HCT116 (cell line): ENCODE data around the gene GSTA3. TPM values are rescaled to one million over a fixed set of nuclear protein-coding genes. Genes with fewer than 3 reads are reported as not detected.

Experiments used
- ATAC-seq: fragments of 200-7000 bp; cut with Tn5 transposase; 2 replicates; pipeline ENCODE4 v1.9.1; 2020; ENCODE audit warnings: mild to moderate bottlenecking, moderate library complexity
- BruUV-seq: library from RNA; stranded (reverse); fragments of 400-500 nt; replicated peaks from 2 replicates; lab custom pipeline; 2021; lab: Mats Ljungman, UMichigan
- CTCF ChIA-PET: fragments of 300-600 bp; sonication (Branson Sonifier 250); formaldehyde crosslinking; loops from one replicate; lab custom pipeline; 2021; ENCODE audit warnings: antibody characterized with exemption; lab: Charles Lee
- POLR2A ChIA-PET: fragments of 300-600, 350-600 bp; sonication (Branson Sonifier 250); formaldehyde crosslinking; loops from one replicate; lab custom pipeline; 2021; ENCODE audit warnings: antibody characterized with exemption; lab: Charles Lee
- RAD21 ChIA-PET, 2 experiments: fragments of 300-600 bp; sonication (Branson Sonifier 250); formaldehyde crosslinking; loops; one replicate each; lab custom pipeline; 2023; ENCODE audit warnings: low total read pairs in 2 of 2; ENCODE audit not compliant: uncharacterized antibody in 2 of 2, unreplicated experiment in 2 of 2, low non-redundant PET in 1 of 2; lab: Charles Lee
- DNase-seq: peaks from one replicate; pipeline ENCODE4 v3.0.0-alpha.2; 2010; ENCODE audit warnings: low read depth, low spot score
- H2AFZ ChIP-seq: fragments of 200-600 bp; shearing (Covaris generic), sonication (generic); 2 replicates; pipeline ENCODE4 v1.6.1; 2017; ENCODE audit warnings: low read depth, mixed run types, mixed read lengths, antibody characterized with exemption, low read length; ENCODE audit not compliant: poor library complexity, severe bottlenecking
- H3K27ac ChIP-seq: 2 replicates; pipeline ENCODE4 v1.5.1; 2012; ENCODE audit warnings: low read depth, low read length
- H3K27me3 ChIP-seq: fragments of 200-600 bp; sonication (generic); 2 replicates; pipeline ENCODE4 v1.6.1; 2016; ENCODE audit warnings: mixed run types, low read length, mixed read lengths; ENCODE audit not compliant: insufficient read depth
- H3K36me3 ChIP-seq, 2 experiments: fragments of 200-500 bp in 1 of 2; fragments of 200-600 bp in 1 of 2; sonication (Bioruptor generic) in 1 of 2; sonication (generic) in 1 of 2; 2 replicates each; pipeline versions ENCODE4 v1.5.1 to v1.6.1; 2014 to 2016; ENCODE audit warnings: low read length in 2 of 2, inconsistent platforms in 1 of 2, mixed read lengths in 1 of 2, mixed run types in 1 of 2; ENCODE audit not compliant: insufficient read depth in 2 of 2, control insufficient read depth in 1 of 2
- H3K4me1 ChIP-seq, 2 experiments: fragments of 200-600 bp in 1 of 2; sonication (generic) in 1 of 2; 2 replicates each; pipeline versions ENCODE4 v1.5.1 to v1.6.1; 2012 to 2017; ENCODE audit warnings: low read length in 2 of 2, inconsistent platforms in 1 of 2, mild to moderate bottlenecking in 1 of 2, mixed read lengths in 1 of 2, mixed run types in 1 of 2, moderate library complexity in 1 of 2; ENCODE audit not compliant: insufficient read depth in 2 of 2, control insufficient read depth in 1 of 2
- H3K4me2 ChIP-seq: fragments of 200-600 bp; sonication (generic); 2 replicates; pipeline ENCODE4 v1.6.1; 2017; ENCODE audit warnings: mixed run types, low read length, mixed read lengths
- H3K4me3 ChIP-seq, 2 experiments: fragments of 200-600 bp in 1 of 2; sonication (generic) in 1 of 2; replicated peaks in 1 of 2; 2 replicates each; pipeline ENCODE4 v1.5.1; 2011 to 2016; ENCODE audit warnings: low read length in 2 of 2, control low read depth in 1 of 2, low read depth in 1 of 2, mild to moderate bottlenecking in 1 of 2, mixed read lengths in 1 of 2, mixed run types in 1 of 2
- H3K79me2 ChIP-seq: fragments of 200-600 bp; sonication (generic); 2 replicates; pipeline ENCODE4 v1.6.1; 2017; ENCODE audit warnings: mild to moderate bottlenecking, mixed run types, low read length, moderate library complexity, mixed read lengths; ENCODE audit not compliant: insufficient read depth
- H3K9ac ChIP-seq: fragments of 200-600 bp; sonication (generic); 2 replicates; pipeline ENCODE4 v1.6.1; 2016; ENCODE audit warnings: low read length, mixed read lengths
- H3K9me2 ChIP-seq: fragments of 200-600 bp; sonication (generic), shearing (Covaris generic); 2 replicates; pipeline ENCODE4 v1.6.1; 2017; ENCODE audit warnings: mixed run types, mild to moderate bottlenecking, moderate library complexity; ENCODE audit not compliant: insufficient read depth
- H3K9me3 ChIP-seq, 2 experiments: fragments of 200-500 bp in 1 of 2; fragments of 200-600 bp in 1 of 2; sonication (Bioruptor generic) in 1 of 2; sonication (generic) in 1 of 2; 2 replicates each; pipeline ENCODE4 v1.6.1; 2014 to 2017; ENCODE audit warnings: low read length in 2 of 2, mixed read lengths in 2 of 2, inconsistent platforms in 1 of 2, low read depth in 1 of 2, mild to moderate bottlenecking in 1 of 2, mixed run types in 1 of 2, moderate library complexity in 1 of 2; ENCODE audit not compliant: control insufficient read depth in 1 of 2, insufficient read depth in 1 of 2
- H4K20me1 ChIP-seq: fragments of 200-600 bp; sonication (generic), shearing (Covaris generic); 2 replicates; pipeline ENCODE4 v1.6.1; 2017; ENCODE audit warnings: mixed run types, mild to moderate bottlenecking, moderate library complexity; ENCODE audit not compliant: insufficient read depth
- CBX3 ChIP-seq: IDR thresholded peaks from 2 replicates; pipeline ENCODE4 v1.6.1; 2012; ENCODE audit warnings: low read depth
- CEBPB ChIP-seq: IDR thresholded peaks from 2 replicates; pipeline ENCODE4 v1.6.1; 2012; ENCODE audit warnings: low read depth
- CTCF ChIP-seq, 3 experiments: fragments of 200-600 bp in 1 of 3; sonication (generic) in 1 of 3; IDR thresholded peaks in 2 of 3; conservative IDR thresholded peaks in 1 of 3; 2 replicates each; pipeline ENCODE4 v1.5.1; 2012 to 2017; ENCODE audit warnings: low read depth in 2 of 3, low read length in 2 of 3, antibody characterized with exemption in 1 of 3, borderline replicate concordance in 1 of 3, control low read depth in 1 of 3, mild to moderate bottlenecking in 1 of 3, mixed read lengths in 1 of 3, mixed run types in 1 of 3, moderate library complexity in 1 of 3; ENCODE audit not compliant: insufficient read depth in 1 of 3
- EGR1 ChIP-seq: IDR thresholded peaks from 2 replicates; pipeline ENCODE4 v1.6.1; 2012; ENCODE audit warnings: low read depth
- ELF1 ChIP-seq: IDR thresholded peaks from 2 replicates; pipeline ENCODE4 v1.6.1; 2012; ENCODE audit warnings: low read depth, borderline replicate concordance
- EZH2phosphoT487 ChIP-seq: fragments of 200-600 bp; IDR thresholded peaks from 2 replicates; pipeline ENCODE4 v1.6.1; 2018; ENCODE audit warnings: antibody characterized with exemption, borderline replicate concordance
- FOSL1 ChIP-seq: IDR thresholded peaks from 2 replicates; pipeline ENCODE4 v1.6.1; 2012; ENCODE audit warnings: low read depth
- JUND ChIP-seq: IDR thresholded peaks from 2 replicates; pipeline ENCODE4 v1.6.1; 2012
- POLR2AphosphoS5 ChIP-seq: IDR thresholded peaks from 2 replicates; pipeline ENCODE4 v1.6.1; 2011; ENCODE audit warnings: mild to moderate bottlenecking, low read depth, low read length, moderate library complexity
- RAD21 ChIP-seq: IDR thresholded peaks from 2 replicates; pipeline ENCODE4 v1.6.1; 2012; ENCODE audit warnings: low read depth, mild to moderate bottlenecking
- SIN3A ChIP-seq: IDR thresholded peaks from 2 replicates; pipeline ENCODE4 v1.6.1; 2012; ENCODE audit warnings: low read depth
- SP1 ChIP-seq: IDR thresholded peaks from 2 replicates; pipeline ENCODE4 v1.6.1; 2012; ENCODE audit warnings: low read depth
- SRF ChIP-seq: IDR thresholded peaks from 2 replicates; pipeline ENCODE4 v1.6.1; 2012; ENCODE audit warnings: low read depth
- TCF7L2 ChIP-seq: IDR thresholded peaks from 2 replicates; pipeline ENCODE4 v1.7.0; 2011; ENCODE audit warnings: borderline replicate concordance, inconsistent platforms; ENCODE audit not compliant: insufficient read depth, insufficient read length; ENCODE audit errors: extremely low read depth
- YY1 ChIP-seq: IDR thresholded peaks from 2 replicates; pipeline ENCODE4 v1.6.1; 2011; ENCODE audit warnings: low read length, low read depth, moderate library complexity, mild to moderate bottlenecking; ENCODE audit not compliant: insufficient replicate concordance; ENCODE audit errors: extremely low read depth
- ZBTB33 ChIP-seq: IDR thresholded peaks from 2 replicates; pipeline ENCODE4 v1.6.1; 2011; ENCODE audit warnings: mild to moderate bottlenecking, low read length, moderate library complexity; ENCODE audit not compliant: insufficient replicate concordance; ENCODE audit errors: extremely low read depth
- ZFX ChIP-seq: fragments of 450-650 bp; IDR thresholded peaks from 2 replicates; pipeline ENCODE4 v1.6.1; 2017
- ZNF274 ChIP-seq: fragments of 200-500 bp; sonication (Bioruptor generic); IDR thresholded peaks from 2 replicates; pipeline ENCODE4 v1.6.1; 2014; ENCODE audit warnings: mild to moderate bottlenecking, low read depth, low read length, inconsistent platforms
- intact Hi-C: fragments of 100-400 bp; cut with micrococcal nuclease; formaldehyde crosslinking; loops from 2 replicates; pipeline ENCODE4 v1.10.0; 2022
- total RNA-seq: library from RNA; stranded (reverse); gene quantifications from one replicate; pipeline ENCODE4 v1.2.1, GENCODE V29; 2021; ENCODE audit not compliant: unreplicated experiment
- TF ChIP-seq, protein P1 (sequence below): IDR thresholded peaks from 2 replicates; pipeline ENCODE4 v1.6.1; 2012
- TF ChIP-seq, protein P2 (sequence below): IDR thresholded peaks from 2 replicates; pipeline ENCODE4 v1.6.1; 2012; ENCODE audit warnings: low read depth

The GSTA3 gene
- total RNA-seq, 1 experiment from 2014 or later: not detected

DNA sequence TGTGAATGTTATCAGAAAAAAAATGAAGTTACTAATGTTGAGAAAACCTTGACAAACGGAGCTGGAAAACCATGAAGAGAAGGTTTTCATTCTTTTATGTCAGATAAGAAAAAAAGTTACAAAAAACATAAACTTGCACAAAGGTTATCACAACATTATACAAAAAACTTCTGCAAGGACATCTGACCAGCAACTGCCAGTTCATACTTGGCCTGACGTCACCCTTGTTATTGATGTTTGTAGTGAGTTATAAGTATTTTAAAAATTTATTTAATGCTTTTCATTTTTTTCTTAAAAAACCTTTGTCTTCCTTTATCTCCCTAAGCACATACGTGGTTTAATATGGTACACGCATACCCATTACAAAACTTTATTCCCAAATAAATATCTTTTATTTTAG lies 16.3 kb downstream of the GSTA3 start (continued):
- no peak for TF ChIP-seq EZH2phosphoT487
- no peak for TF ChIP-seq SRF
- no peak for TF ChIP-seq FOSL1
- no peak for TF ChIP-seq TCF7L2
- no peak for TF ChIP-seq YY1
- TF ChIP-seq ZNF274: no peak
- TF ChIP-seq, protein P1, sequence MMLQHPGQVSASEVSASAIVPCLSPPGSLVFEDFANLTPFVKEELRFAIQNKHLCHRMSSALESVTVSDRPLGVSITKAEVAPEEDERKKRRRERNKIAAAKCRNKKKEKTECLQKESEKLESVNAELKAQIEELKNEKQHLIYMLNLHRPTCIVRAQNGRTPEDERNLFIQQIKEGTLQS: no peak

DNA sequence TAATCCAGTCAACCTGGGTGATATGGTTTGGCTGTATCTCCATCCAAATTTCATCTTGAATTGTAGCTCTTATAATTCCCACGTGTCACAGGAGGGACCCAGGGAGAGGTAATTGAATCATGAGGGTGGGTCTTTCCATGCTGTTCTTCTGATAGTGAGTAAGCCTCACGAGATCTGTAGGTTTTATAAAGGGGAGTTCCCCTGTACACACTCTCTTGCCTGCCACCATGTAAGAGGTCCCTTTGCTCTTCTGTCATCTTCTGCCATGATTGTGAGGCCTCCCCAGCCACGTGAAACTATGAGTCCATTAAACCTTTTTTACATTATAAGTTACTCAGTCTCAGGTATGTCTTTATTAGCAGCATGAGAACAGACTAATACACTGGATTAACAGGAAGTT lies 19.5 kb downstream of the GSTA3 start:
- Histone ChIP-seq H3K27me3 (no peaks in the 10 kb centered on the region), H3K4me1 (peaks cover 0 to 6% of the 10 kb centered on the region in 2 experiments; a peak in 1 of 4 replicates), H3K9me2 (no peaks in the 10 kb centered on the region), H3K4me2 (no peak overlapping the region), H4K20me1 (no peaks in the 10 kb centered on the region), H3K9me3 (no peaks in the 10 kb centered on the region), H3K79me2 (no peaks in the 10 kb centered on the region), H3K36me3 (no peaks in the 10 kb centered on the region), H3K27ac (no peak overlapping the region), H2AFZ (no peak overlapping the region), H3K9ac (no peak overlapping the region), H3K4me3 (no peak overlapping the region)
- no peak for DNase-seq
- intact Hi-C loops: no loop called here
- ChIA-PET RAD21 (no interaction called here), POLR2A (no interaction called here), CTCF (no interaction called here)
- no TSS peak for BruUV-seq
- no peak for ATAC-seq
- TF ChIP-seq TCF7L2 (no peak), JUND (no peak), EGR1 (no peak), CBX3 (no peak), POLR2AphosphoS5 (no peak), ZBTB33 (no peak), CEBPB (no peak), SIN3A (no peak), SP1 (no peak), YY1 (no peak), ZFX (no peak), ELF1 (no peak), CTCF (IDR thresholded peaks at IDR 0.05 in 2 of 3, conservative IDR thresholded peaks at IDR 0.05 in 1 of 3; ENCODE audit: borderline replicate concordance in 1 of 3, insufficient read depth in 1 of 3, low read depth in 2 of 3, low read length in 2 of 3) (no peak), RAD21 (no peak)
- TF ChIP-seq, protein P2, sequence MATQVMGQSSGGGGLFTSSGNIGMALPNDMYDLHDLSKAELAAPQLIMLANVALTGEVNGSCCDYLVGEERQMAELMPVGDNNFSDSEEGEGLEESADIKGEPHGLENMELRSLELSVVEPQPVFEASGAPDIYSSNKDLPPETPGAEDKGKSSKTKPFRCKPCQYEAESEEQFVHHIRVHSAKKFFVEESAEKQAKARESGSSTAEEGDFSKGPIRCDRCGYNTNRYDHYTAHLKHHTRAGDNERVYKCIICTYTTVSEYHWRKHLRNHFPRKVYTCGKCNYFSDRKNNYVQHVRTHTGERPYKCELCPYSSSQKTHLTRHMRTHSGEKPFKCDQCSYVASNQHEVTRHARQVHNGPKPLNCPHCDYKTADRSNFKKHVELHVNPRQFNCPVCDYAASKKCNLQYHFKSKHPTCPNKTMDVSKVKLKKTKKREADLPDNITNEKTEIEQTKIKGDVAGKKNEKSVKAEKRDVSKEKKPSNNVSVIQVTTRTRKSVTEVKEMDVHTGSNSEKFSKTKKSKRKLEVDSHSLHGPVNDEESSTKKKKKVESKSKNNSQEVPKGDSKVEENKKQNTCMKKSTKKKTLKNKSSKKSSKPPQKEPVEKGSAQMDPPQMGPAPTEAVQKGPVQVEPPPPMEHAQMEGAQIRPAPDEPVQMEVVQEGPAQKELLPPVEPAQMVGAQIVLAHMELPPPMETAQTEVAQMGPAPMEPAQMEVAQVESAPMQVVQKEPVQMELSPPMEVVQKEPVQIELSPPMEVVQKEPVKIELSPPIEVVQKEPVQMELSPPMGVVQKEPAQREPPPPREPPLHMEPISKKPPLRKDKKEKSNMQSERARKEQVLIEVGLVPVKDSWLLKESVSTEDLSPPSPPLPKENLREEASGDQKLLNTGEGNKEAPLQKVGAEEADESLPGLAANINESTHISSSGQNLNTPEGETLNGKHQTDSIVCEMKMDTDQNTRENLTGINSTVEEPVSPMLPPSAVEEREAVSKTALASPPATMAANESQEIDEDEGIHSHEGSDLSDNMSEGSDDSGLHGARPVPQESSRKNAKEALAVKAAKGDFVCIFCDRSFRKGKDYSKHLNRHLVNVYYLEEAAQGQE: no peak
